NCI-H2227 (cell line): ENCODE results near the gene ELOVL5.
"Not testable (repeated sequence)": the region's sequence is repeated elsewhere in the genome, so short reads cannot be mapped to it uniquely, and the experiment has no call there.

Experiments used
- DNase-seq: peaks from one replicate; lab custom pipeline; 2025; ENCODE audit not compliant: unreplicated experiment; lab: John Stamatoyannopoulos, UW

ELOVL5 gene

GRCh38 chr6:53359843-53360092, 11.0 kb upstream of the ELOVL5 start:
- DNase-seq: no peak

GRCh38 chr6:53359095-53359842, 10.5 kb upstream of the ELOVL5 start:
- peak; percentile 93 for DNase-seq

GRCh38 chr6:53358440-53359094, 9.8 kb upstream of the ELOVL5 start:
- no peak for DNase-seq

- no peak for DNase-seq
Measured at GRCh38 chr6:53357576-53358360, 9.0 kb upstream of the ELOVL5 start.

GRCh38 chr6:53353624-53354023, 4.9 kb upstream of the ELOVL5 start:
- DNase-seq: no peak

- no peak for DNase-seq
Measured at GRCh38 chr6:53352360-53352759, 3.6 kb upstream of the ELOVL5 start.

GRCh38 chr6:53349209-53349693, 501 bp upstream of the ELOVL5 start:
- DNase-seq: no peak

GRCh38 chr6:53347921-53348370, 804 bp downstream of the ELOVL5 start:
- DNase-seq: peak; percentile 69

GRCh38 chr6:53347250-53347920, 1.4 kb downstream of the ELOVL5 start:
- DNase-seq: no peak

GRCh38 chr6:53346049-53346448, 2.7 kb downstream of the ELOVL5 start:
- not testable (repeated sequence) for DNase-seq

- DNase-seq: no peak
Measured at GRCh38 chr6:53344969-53345368, 3.8 kb downstream of the ELOVL5 start.

- DNase-seq: no peak
Measured at GRCh38 chr6:53343092-53343491, 5.7 kb downstream of the ELOVL5 start.

- no peak for DNase-seq
Measured at GRCh38 chr6:53342217-53342616, 6.5 kb downstream of the ELOVL5 start.

GRCh38 chr6:53340536-53340935, 8.2 kb downstream of the ELOVL5 start:
- no peak for DNase-seq

GRCh38 chr6:53339424-53339823, 9.3 kb downstream of the ELOVL5 start:
- no peak for DNase-seq

- no peak for DNase-seq
Measured at GRCh38 chr6:53338304-53338703, 10.4 kb downstream of the ELOVL5 start.

GRCh38 chr6:53336070-53336469, 12.7 kb downstream of the ELOVL5 start:
- DNase-seq: no peak

GRCh38 chr6:53335224-53335994, 13.3 kb downstream of the ELOVL5 start:
- no peak for DNase-seq

- DNase-seq: no peak
Measured at GRCh38 chr6:53333439-53334408, 15.0 kb downstream of the ELOVL5 start.
